Ovary (tissue), 9 donors: Measurements from ENCODE around the gene AKT3. TPM values are rescaled to one million over a fixed set of nuclear protein-coding genes. Genes with fewer than 3 reads are reported as not detected.

Experiments
- DNase-seq, 5 donors: peaks; one replicate each; pipeline ENCODE4 v3.0.0-alpha.2; 2019 to 2020
- H3K27ac ChIP-seq, 2 donors: fragments of 200-600 bp; one replicate each; pipeline versions ENCODE4 v1.5.1 to v1.8.0; 2019 to 2022
- H3K27me3 ChIP-seq: fragments of 200-600 bp; one replicate; pipeline ENCODE4 v1.8.0; 2022
- H3K36me3 ChIP-seq: fragments of 200-600 bp; sonication (generic); one replicate; pipeline ENCODE4 v1.5.1; 2019
- H3K4me1 ChIP-seq: one replicate; pipeline ENCODE4 v1.8.1; 2013; ENCODE audit warnings: mild to moderate bottlenecking, moderate library complexity; ENCODE audit not compliant: insufficient read depth
- H3K4me3 ChIP-seq: fragments of 200-600 bp; sonication (generic); one replicate; pipeline ENCODE4 v1.5.1; 2017
- H3K9me3 ChIP-seq, 2 donors: fragments of 200-600 bp in 1 of 2; sonication (generic) in 1 of 2; one replicate each; pipeline versions ENCODE4 v1.5.1 to v1.8.1; 2013 to 2019; ENCODE audit warnings: mild to moderate bottlenecking in 1 of 2, moderate library complexity in 1 of 2
- CTCF ChIP-seq, 3 donors: fragments of 450-650 bp in 2 of 3; fragments of 200-600 bp in 1 of 3; IDR thresholded peaks; one replicate each; pipeline versions ENCODE4 v1.5.1 to v1.8.0; 2016 to 2022; ENCODE audit warnings: antibody characterized with exemption in 3 of 3, mild to moderate bottlenecking in 1 of 3
- EP300 ChIP-seq: sonication (generic); formaldehyde crosslinking; IDR thresholded peaks from one replicate; pipeline ENCODE4 v1.6.1; 2017; ENCODE audit warnings: antibody characterized with exemption
- POLR2A ChIP-seq: fragments of 450-650 bp; IDR thresholded peaks from one replicate; pipeline ENCODE4 v1.6.1; 2017; ENCODE audit warnings: antibody characterized with exemption, mild to moderate bottlenecking, moderate library complexity
- WGBS, 3 donors: extraction: QIAGEN DNeasy Blood & Tissue Kit in 1 of 3; methylation state at CpG; one replicate each; pipeline versions ENCODE4 v1.1.5 to v1.1.7; 2013 to 2017; 5-methylcytosine and 5-hydroxymethylcytosine counted together
- intact Hi-C, 4 donors: fragments of 100-400 bp; cut with DNase I; formaldehyde crosslinking; loops; one replicate each; pipeline versions ENCODE4 v1.11.0 to v1.15.1; 2022 to 2023
- polyA plus RNA-seq, 2 donors: library from polyadenylated mRNA; stranded (reverse); fragments of 200-250 nt in 1 of 2; fragments of 350-450 nt in 1 of 2; fragmentation: Illumina TruSeq in 1 of 2; extraction: RNeasy Lipid Tissue Mini Kit (QIAGEN cat#74804) in 1 of 2; gene quantifications; one replicate each; pipeline ENCODE4 v1.2.3, GENCODE V29; 2013 to 2014
- total RNA-seq, 7 donors: library from RNA; depleted of rRNA in 2 of 7; stranded (reverse); fragments of >200 nt in 2 of 7; fragmentation: NEBNext Ultra II Directional in 3 of 7; extraction: Animal tissue kit (Norgen Biotek cat#: 25700) in 3 of 7; gene quantifications; one replicate each; pipeline versions ENCODE4 v1.1.0 to v1.2.4, GENCODE V29; 2016 to 2023
- donor health status: DM: no; HTN: no; CAD: no; lungs with moderate emphysema.
- donor health status: DM: no; HTN: no; CAD: no.
- donor health status: Bipolar disorder and iron deficiency.
- donor health status: DM: yes; HTN: yes; CAD: no.
- donor health status: DM: no; HTN: no; CAD: no.
- donor health status: DM: yes; HTN: yes; CAD: no.

AKT3 gene
- total and polyA plus RNA-seq, 9 donors = 27.2 to 202 (median 111) TPM

GRCh38 chr1:243746751-243747150, 103.3 kb downstream of the AKT3 start:
- H3K4me3 ChIP-seq = no peak overlapping the region
- H3K4me1 ChIP-seq = peaks cover 5% of the 10 kb centered on the region
- H3K9me3 ChIP-seq = no peaks in the 10 kb centered on the region
- H3K27me3 ChIP-seq = no peaks in the 10 kb centered on the region
- no peaks in the 10 kb centered on the region for H3K36me3 ChIP-seq
- no peak for TF ChIP-seq EP300
- TF ChIP-seq POLR2A = no peak
- intact Hi-C loops = loop anchor here in 1 of 4 donors (10.0 kb wide), 1 partner anchor 402 kb away; no protein-coding TSS in a partner anchor
- no peak overlapping the region for H3K27ac ChIP-seq
- no peak for DNase-seq

- intact Hi-C loops = loop anchor here in 1 of 4 donors (10.0 kb wide), 1 partner anchor 401 kb away; no protein-coding TSS in a partner anchor
- no peaks in the 10 kb centered on the region for H3K9me3 ChIP-seq
- no peaks in the 10 kb centered on the region for H3K36me3 ChIP-seq
- WGBS, 3 donors = 86 to 88% (median 86%) methylated on average over 4 of the region's 4 CpGs
- H3K27me3 ChIP-seq = no peaks in the 10 kb centered on the region
- TF ChIP-seq CTCF (IDR thresholded peaks at IDR 0.05) (no peak), POLR2A (no peak), EP300 (no peak)
- no peak overlapping the region for H3K27ac ChIP-seq
- DNase-seq = no peak
- peaks cover 3% of the 10 kb centered on the region for H3K4me1 ChIP-seq
- no peak overlapping the region for H3K4me3 ChIP-seq
Observed at GRCh38 chr1:243745356-243745755, 104.7 kb downstream of the AKT3 start.

GRCh38 chr1:243742819-243743218, 107.2 kb downstream of the AKT3 start:
- 75 to 90% (median 85%) methylated on average over 4 of the region's 4 CpGs for WGBS, 3 donors
- H3K4me3 ChIP-seq = no peak overlapping the region
- H3K27me3 ChIP-seq = no peaks in the 10 kb centered on the region
- no peak for DNase-seq
- TF ChIP-seq CTCF (IDR thresholded peaks at IDR 0.05) (no peak), POLR2A (no peak), EP300 (no peak)
- H3K4me1 ChIP-seq = peaks cover 5% of the 10 kb centered on the region
- H3K27ac ChIP-seq = no peak overlapping the region
- intact Hi-C loops = loop anchor here in 1 of 4 donors (10.0 kb wide), 1 partner anchor 398 kb away; no protein-coding TSS in a partner anchor
- H3K36me3 ChIP-seq = no peaks in the 10 kb centered on the region
- H3K9me3 ChIP-seq = no peaks in the 10 kb centered on the region

- Histone ChIP-seq H3K27ac (no peak overlapping the region), H3K4me1 (peaks cover 5% of the 10 kb centered on the region), H3K36me3 (no peaks in the 10 kb centered on the region), H3K9me3 (no peaks in the 10 kb centered on the region), H3K4me3 (no peak overlapping the region), H3K27me3 (no peaks in the 10 kb centered on the region)
- no peak for TF ChIP-seq CTCF (IDR thresholded peaks at IDR 0.05)
- TF ChIP-seq POLR2A = no peak
- no peak for TF ChIP-seq EP300
- WGBS, 3 donors = 86 to 88% (median 88%) methylated on average over 2 of the region's 2 CpGs
- intact Hi-C loops = loop anchor here in 1 of 4 donors (10.0 kb wide), 1 partner anchor 396 kb away; no protein-coding TSS in a partner anchor
- no peak for DNase-seq
Observed at GRCh38 chr1:243740255-243740999, 109.6 kb downstream of the AKT3 start.
